Right lobe of liver (tissue), 6 donors: ENCODE results near the gene TMEM255A. TPM values are rescaled to one million over a fixed set of nuclear protein-coding genes. Genes with fewer than 3 reads are reported as not detected.
A peak's percentile ranks its signal among the peaks of the same experiment; 100 is the strongest.

Experiments used
- ATAC-seq, 4 donors: fragments of 200-7000 bp; cut with Tn5 transposase; one replicate each; pipeline ENCODE4 v1.9.1; 2020; ENCODE audit warnings: mild to moderate bottlenecking in 4 of 4, moderate library complexity in 4 of 4
- DNase-seq, 3 donors: peaks; one replicate each; pipeline ENCODE4 v3.0.0-alpha.2; 2020
- H3K27ac ChIP-seq, 3 donors: fragments of 200-600 bp; one replicate each; pipeline ENCODE4 v1.8.0; 2022
- H3K27me3 ChIP-seq, 2 donors: fragments of 200-600 bp; one replicate each; pipeline ENCODE4 v1.8.0; 2022
- H3K36me3 ChIP-seq, 4 donors: fragments of 200-600 bp; sonication (generic) in 1 of 4; one replicate each; pipeline versions ENCODE4 v1.5.1 to v1.8.0; 2017 to 2022; ENCODE audit warnings: control low read depth in 1 of 4
- H3K4me1 ChIP-seq, 4 donors: fragments of 200-600 bp; sonication (generic) in 1 of 4; one replicate each; pipeline versions ENCODE4 v1.5.1 to v1.8.0; 2017 to 2022; ENCODE audit warnings: control low read depth in 1 of 4
- H3K4me3 ChIP-seq, 3 donors: fragments of 200-600 bp; one replicate each; pipeline ENCODE4 v1.8.0; 2022
- H3K9me3 ChIP-seq, 4 donors: fragments of 200-600 bp; sonication (generic) in 1 of 4; one replicate each; pipeline versions ENCODE4 v1.5.1 to v1.8.0; 2017 to 2022; ENCODE audit warnings: control low read depth in 1 of 4
- POLR2A ChIP-seq: fragments of 450-650 bp; IDR thresholded peaks from one replicate; pipeline ENCODE4 v1.6.1; 2017; ENCODE audit warnings: antibody characterized with exemption, mild to moderate bottlenecking
- WGBS: methylation state at CpG from one replicate; pipeline ENCODE4 v1.1.6; 2018; ENCODE audit warnings: low coverage, low lambda C conversion rate; ENCODE audit not compliant: insufficient coverage; ENCODE audit errors: missing lambda C conversion rate; 5-methylcytosine and 5-hydroxymethylcytosine counted together
- intact Hi-C, 2 donors: fragments of 100-400 bp; cut with DNase I; formaldehyde crosslinking; loops; one replicate each; pipeline versions ENCODE4 v1.11.2 to v1.14.1; 2022
- total RNA-seq, 6 experiments: library from RNA; depleted of rRNA in 2 of 6; stranded (reverse); fragments of >200 nt in 2 of 6; fragmentation: NEBNext Ultra II Directional in 3 of 6; extraction: Animal tissue kit (Norgen Biotek cat#: 25700) in 3 of 6; gene quantifications; one replicate each; pipeline versions ENCODE4 v1.1.0 to v1.2.4, GENCODE V29; 2016 to 2023
- TF ChIP-seq, protein P1 (sequence below), 4 donors: fragments of 200-600 bp in 3 of 4; fragments of 450-650 bp in 1 of 4; IDR thresholded peaks; one replicate each; pipeline versions ENCODE4 v1.5.1 to v1.8.0; 2016 to 2022; ENCODE audit warnings: antibody characterized with exemption in 4 of 4, mild to moderate bottlenecking in 2 of 4
- donor health status: DM: no; HTN: yes; CAD: no.
- donor health status: DM: no; HTN: no; CAD: no.
- donor health status: DM: no; HTN: no; CAD: no.
- donor health status: DM: no; HTN: yes; CAD: no.
- donor health status: DM: no; HTN: yes; CAD: no.

The TMEM255A gene
- total RNA-seq, 6 experiments from 2014 or later: 0.25 to 0.37 (median 0.33) TPM; not detected in 3

DNA sequence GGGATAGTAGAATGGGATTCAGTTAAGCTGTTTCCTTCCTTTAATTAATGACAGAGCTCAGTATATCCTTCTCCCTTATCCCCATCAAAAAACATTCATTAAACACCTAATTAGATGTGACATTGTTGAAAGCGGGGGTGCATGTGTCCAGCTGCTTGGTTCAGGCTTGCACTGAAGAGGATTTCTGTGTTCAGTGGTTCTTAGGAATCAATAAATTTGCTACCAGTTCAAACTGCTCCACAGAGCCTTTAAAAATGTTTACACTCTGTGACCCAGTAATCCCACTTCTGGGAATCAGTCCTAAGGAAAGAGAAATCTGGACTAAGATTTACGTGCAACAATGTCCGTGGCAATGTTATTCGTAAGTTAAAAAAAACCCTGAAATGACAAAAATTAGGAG is 7.2 kb upstream of the TMEM255A start:
- Histone ChIP-seq H3K4me3 (no peak overlapping the region), H3K36me3 (no peaks in the 10 kb centered on the region), H3K27ac (no peak overlapping the region), H3K4me1 (no peaks in the 10 kb centered on the region), H3K9me3 (no peaks in the 10 kb centered on the region), H3K27me3 (peaks cover 0 to 20% of the 10 kb centered on the region in 2 donors)
- intact Hi-C loops: no loop called here
- TF ChIP-seq POLR2A: no peak
- TF ChIP-seq, protein P1, sequence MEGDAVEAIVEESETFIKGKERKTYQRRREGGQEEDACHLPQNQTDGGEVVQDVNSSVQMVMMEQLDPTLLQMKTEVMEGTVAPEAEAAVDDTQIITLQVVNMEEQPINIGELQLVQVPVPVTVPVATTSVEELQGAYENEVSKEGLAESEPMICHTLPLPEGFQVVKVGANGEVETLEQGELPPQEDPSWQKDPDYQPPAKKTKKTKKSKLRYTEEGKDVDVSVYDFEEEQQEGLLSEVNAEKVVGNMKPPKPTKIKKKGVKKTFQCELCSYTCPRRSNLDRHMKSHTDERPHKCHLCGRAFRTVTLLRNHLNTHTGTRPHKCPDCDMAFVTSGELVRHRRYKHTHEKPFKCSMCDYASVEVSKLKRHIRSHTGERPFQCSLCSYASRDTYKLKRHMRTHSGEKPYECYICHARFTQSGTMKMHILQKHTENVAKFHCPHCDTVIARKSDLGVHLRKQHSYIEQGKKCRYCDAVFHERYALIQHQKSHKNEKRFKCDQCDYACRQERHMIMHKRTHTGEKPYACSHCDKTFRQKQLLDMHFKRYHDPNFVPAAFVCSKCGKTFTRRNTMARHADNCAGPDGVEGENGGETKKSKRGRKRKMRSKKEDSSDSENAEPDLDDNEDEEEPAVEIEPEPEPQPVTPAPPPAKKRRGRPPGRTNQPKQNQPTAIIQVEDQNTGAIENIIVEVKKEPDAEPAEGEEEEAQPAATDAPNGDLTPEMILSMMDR (IDR thresholded peaks at IDR 0.05): no peak
- no peak for ATAC-seq
- 37% methylated on average over 4 of the region's 4 CpGs for WGBS
- DNase-seq: no peak

DNA sequence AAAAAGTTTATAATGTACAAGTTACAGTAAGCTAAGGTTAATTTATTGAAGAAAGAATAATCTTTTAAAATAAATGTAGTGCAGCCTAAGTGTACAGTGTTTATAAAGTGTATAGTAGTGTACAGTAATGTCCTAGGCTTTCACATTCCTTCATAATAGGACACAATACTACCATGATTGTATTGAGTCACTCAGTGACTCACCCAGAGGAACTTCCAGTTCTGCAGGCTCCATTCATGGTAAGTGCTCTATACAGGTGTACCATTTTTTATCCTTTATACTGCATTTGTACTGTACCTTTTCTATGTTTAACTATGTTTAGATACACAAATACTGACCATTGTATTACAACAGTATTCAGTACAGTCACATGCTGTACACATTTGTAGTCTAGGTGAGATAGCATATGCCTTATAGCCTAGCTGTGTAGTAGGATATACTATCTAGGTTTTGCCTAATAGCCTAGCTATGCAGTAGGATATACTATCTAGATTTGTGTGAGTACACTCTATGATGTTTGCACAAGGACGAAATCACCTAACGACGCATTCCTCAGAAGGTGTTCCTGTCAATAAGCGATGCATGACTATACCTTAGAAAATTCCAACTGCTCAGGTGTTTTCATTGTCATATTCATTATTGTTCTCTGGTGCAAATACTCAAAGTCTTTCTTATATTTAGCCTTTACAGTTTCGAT is 5.5 kb upstream of the TMEM255A start:
- Histone ChIP-seq H3K27me3 (peaks cover 0 to 20% of the 10 kb centered on the region in 2 donors), H3K36me3 (no peaks in the 10 kb centered on the region), H3K4me3 (no peak overlapping the region), H3K4me1 (no peaks in the 10 kb centered on the region), H3K27ac (no peak overlapping the region), H3K9me3 (no peaks in the 10 kb centered on the region)
- TF ChIP-seq, protein P1 (IDR thresholded peaks at IDR 0.05): no peak
- no peak for TF ChIP-seq POLR2A
- WGBS: 51% methylated on average over 5 of the region's 5 CpGs
- no peak for ATAC-seq
- intact Hi-C loops: no loop called here
- no peak for DNase-seq

DNA sequence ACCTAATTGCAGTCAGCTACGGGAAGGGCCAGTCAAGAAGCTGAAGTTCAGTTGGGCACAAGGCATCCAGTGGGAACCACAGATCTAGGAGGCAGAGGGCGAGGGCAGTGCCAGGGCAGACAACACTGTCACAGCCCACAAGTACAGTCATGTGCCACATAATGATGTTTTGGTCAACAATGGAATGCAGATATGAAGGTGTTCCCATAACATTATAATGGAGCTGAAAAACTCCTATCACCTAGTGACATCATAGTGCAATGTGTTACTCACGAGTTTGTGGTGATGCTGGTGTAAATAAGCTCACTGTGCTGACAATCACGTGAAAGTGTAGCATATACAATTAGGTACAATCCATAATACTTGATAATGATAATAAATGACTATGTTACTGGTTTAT is 4.5 kb upstream of the TMEM255A start:
- ATAC-seq: no peak
- Histone ChIP-seq H3K27ac (no peak overlapping the region), H3K4me1 (peaks cover 0 to 4% (median 0%) of the 10 kb centered on the region in 4 donors), H3K9me3 (no peaks in the 10 kb centered on the region), H3K36me3 (no peaks in the 10 kb centered on the region), H3K27me3 (peaks cover 0 to 20% of the 10 kb centered on the region in 2 donors), H3K4me3 (no peak overlapping the region)
- DNase-seq: no peak
- intact Hi-C loops: no loop called here
- TF ChIP-seq, protein P1 (IDR thresholded peaks at IDR 0.05): no peak
- no peak for TF ChIP-seq POLR2A
- 13% methylated on average over 4 of the region's 4 CpGs for WGBS

DNA sequence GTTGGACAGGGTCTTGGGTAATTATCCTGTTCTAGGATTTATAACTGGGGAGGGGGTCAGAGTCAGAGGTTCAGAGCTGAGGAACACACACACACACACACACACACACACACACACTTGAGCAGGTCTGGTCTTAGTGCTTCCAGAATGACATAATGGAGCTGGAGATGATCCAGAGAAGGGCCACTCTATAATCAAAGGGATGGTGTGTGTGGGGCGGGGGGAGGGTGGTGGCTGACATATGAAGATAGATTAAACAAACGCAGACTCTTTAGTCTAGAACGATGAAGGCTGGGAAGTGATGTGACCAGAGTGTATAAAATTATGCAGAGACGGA is 434 bp upstream of the TMEM255A start:
- Histone ChIP-seq H3K36me3 (no peaks in the 10 kb centered on the region), H3K9me3 (no peaks in the 10 kb centered on the region), H3K27ac (no peak overlapping the region), H3K4me1 (peaks cover 0 to 13% (median 0%) of the 10 kb centered on the region in 4 donors), H3K27me3 (peaks cover 0 to 26% of the 10 kb centered on the region in 2 donors), H3K4me3 (no peak overlapping the region)
- no peak for TF ChIP-seq POLR2A
- intact Hi-C loops: no loop called here
- ATAC-seq (no peak), DNase-seq (no peak)
- 53% methylated on average over 4 of the region's 4 CpGs for WGBS

DNA sequence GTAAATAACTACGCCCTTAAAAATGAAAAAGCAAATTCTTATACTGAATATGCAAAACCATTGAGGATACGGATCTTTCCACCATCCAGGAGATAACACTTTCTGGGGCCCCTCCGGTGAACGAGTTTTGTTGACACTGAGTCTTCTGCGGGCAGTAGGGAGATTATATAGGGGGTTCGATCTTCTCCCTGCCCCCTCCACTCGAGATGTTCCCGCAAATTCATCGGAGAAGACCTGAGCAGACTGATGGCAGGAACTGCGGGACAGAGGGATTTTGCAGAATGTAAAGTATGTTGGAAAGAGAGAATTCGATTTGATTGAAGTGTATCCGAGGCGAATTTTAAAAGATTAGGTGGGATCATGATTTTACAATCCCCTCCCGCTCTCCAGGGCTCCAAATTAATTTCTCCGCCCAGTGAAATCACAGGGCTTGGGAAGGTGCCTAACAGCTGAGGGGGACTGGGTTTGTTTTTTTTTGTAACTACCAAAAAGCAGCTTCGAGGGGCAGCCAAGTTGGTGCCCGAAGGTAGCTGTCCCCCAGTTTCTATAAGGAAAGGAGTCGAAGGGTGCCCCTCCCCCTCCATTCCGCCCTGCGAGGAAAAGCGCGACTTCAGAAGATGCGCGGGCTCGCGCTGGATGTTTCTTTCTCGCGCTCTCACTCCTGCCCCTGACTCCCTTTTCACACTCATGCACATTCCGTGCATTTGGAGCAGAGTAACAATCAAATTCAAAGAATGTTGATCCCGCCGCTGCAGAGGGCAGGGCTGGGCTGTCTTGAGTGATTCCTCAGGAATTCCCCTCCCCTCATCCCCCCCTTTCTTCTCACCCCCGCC is 1.2 kb downstream of the TMEM255A start:
- ATAC-seq: no peak
- intact Hi-C loops: no loop called here
- H3K27me3 ChIP-seq: peaks cover 0 to 23% of the 10 kb centered on the region in 2 donors

More for the DNA sequence above, 1.2 kb downstream of the TMEM255A start:
- WGBS: 30% methylated on average over 26 of the region's 32 CpGs
- no peak overlapping the region for H3K27ac ChIP-seq
- peak overlapping the region in 1 of 3 donors; percentile 13 for H3K4me3 ChIP-seq
- no peaks in the 10 kb centered on the region for H3K9me3 ChIP-seq
- H3K36me3 ChIP-seq: no peaks in the 10 kb centered on the region
- H3K4me1 ChIP-seq: peaks cover 0 to 13% (median 0%) of the 10 kb centered on the region in 4 donors
- DNase-seq: no peak
- TF ChIP-seq, protein P1 (IDR thresholded peaks at IDR 0.05): no peak
- no peak for TF ChIP-seq POLR2A
